H9 (cell line): ENCODE results near the gene MRPL17. TPM values are rescaled to one million over a fixed set of nuclear protein-coding genes. Genes with fewer than 3 reads are reported as not detected.

Experiments used
- DNase-seq: peaks from one replicate; pipeline ENCODE4 v3.0.0-alpha.2; 2017
- H2AFZ ChIP-seq: one replicate; pipeline ENCODE4 v1.6.1; 2013; ENCODE audit warnings: mild to moderate bottlenecking, low read length, control low read depth, moderate library complexity
- H2AK5ac ChIP-seq: 2 replicates; pipeline ENCODE4 v1.6.1; 2013; ENCODE audit warnings: low read length, control low read depth, mixed read lengths; ENCODE audit not compliant: insufficient read length
- H2BK120ac ChIP-seq: one replicate; pipeline ENCODE4 v1.6.1; 2013; ENCODE audit warnings: low read depth, mild to moderate bottlenecking, low read length, control low read depth, inconsistent platforms; ENCODE audit not compliant: poor library complexity, severe bottlenecking
- H2BK12ac ChIP-seq: 2 replicates; pipeline ENCODE4 v1.6.1; 2013; ENCODE audit warnings: low read length, control low read depth, mixed read lengths, low read depth; ENCODE audit not compliant: insufficient read length
- H2BK15ac ChIP-seq: 2 replicates; pipeline ENCODE4 v1.6.1; 2013; ENCODE audit warnings: low read depth, low read length, control low read depth
- H2BK20ac ChIP-seq: one replicate; pipeline ENCODE4 v1.6.1; 2013; ENCODE audit warnings: low read depth, mild to moderate bottlenecking, low read length, control low read depth, inconsistent platforms; ENCODE audit not compliant: poor library complexity, severe bottlenecking
- H2BK5ac ChIP-seq: 2 replicates; pipeline ENCODE4 v1.6.1; 2013; ENCODE audit warnings: low read length, control low read depth, mixed read lengths; ENCODE audit not compliant: insufficient read length
- H3K14ac ChIP-seq: 2 replicates; pipeline ENCODE4 v1.6.1; 2013; ENCODE audit warnings: low read length, control low read depth; ENCODE audit not compliant: insufficient read depth
- H3K18ac ChIP-seq: 2 replicates; pipeline ENCODE4 v1.6.1; 2013; ENCODE audit warnings: low read depth, mild to moderate bottlenecking, mixed read lengths, low read length, control low read depth; ENCODE audit not compliant: insufficient read length
- H3K23ac ChIP-seq: 2 replicates; pipeline ENCODE4 v1.6.1; 2013; ENCODE audit warnings: low read length, control low read depth, mixed read lengths, low read depth; ENCODE audit not compliant: insufficient read length
- H3K23me2 ChIP-seq: 2 replicates; pipeline ENCODE4 v1.6.1; 2013; ENCODE audit warnings: low read depth, mild to moderate bottlenecking, mixed read lengths, low read length, control low read depth; ENCODE audit not compliant: insufficient read length, poor library complexity, severe bottlenecking
- H3K27ac ChIP-seq: 2 replicates; pipeline ENCODE4 v1.5.1; 2013; ENCODE audit warnings: low read length, control low read depth, mixed read lengths, low read depth; ENCODE audit not compliant: insufficient read length
- H3K27me3 ChIP-seq: 2 replicates; pipeline ENCODE4 v1.6.1; 2013; ENCODE audit warnings: low read length, control low read depth, inconsistent platforms; ENCODE audit not compliant: insufficient read depth
- H3K4ac ChIP-seq: 2 replicates; pipeline ENCODE4 v1.6.1; 2013; ENCODE audit warnings: low read depth, mild to moderate bottlenecking, control low read depth, inconsistent platforms, low read length, moderate library complexity
- H3K4me1 ChIP-seq: 2 replicates; pipeline ENCODE4 v1.6.1; 2013; ENCODE audit warnings: low read length, control low read depth, inconsistent platforms; ENCODE audit not compliant: insufficient read depth
- H3K4me2 ChIP-seq: 2 replicates; pipeline ENCODE4 v1.6.1; 2013; ENCODE audit warnings: low read length, control low read depth, mixed read lengths; ENCODE audit not compliant: insufficient read length, insufficient read depth
- H3K56ac ChIP-seq: 2 replicates; pipeline ENCODE4 v1.6.1; 2013; ENCODE audit warnings: low read depth, mild to moderate bottlenecking, mixed read lengths, low read length, control low read depth; ENCODE audit not compliant: insufficient read length
- H3K79me1 ChIP-seq: 2 replicates; pipeline ENCODE4 v1.6.1; 2013; ENCODE audit warnings: low read depth, mild to moderate bottlenecking, moderate library complexity, low read length, control low read depth, inconsistent platforms; ENCODE audit not compliant: insufficient read depth, poor library complexity, severe bottlenecking
- H3K79me2 ChIP-seq: 2 replicates; pipeline ENCODE4 v1.6.1; 2013; ENCODE audit warnings: low read length, control low read depth, inconsistent platforms; ENCODE audit not compliant: insufficient read depth
- H3K9ac ChIP-seq: 2 replicates; pipeline ENCODE4 v1.6.1; 2013; ENCODE audit warnings: low read length, control low read depth, mixed read lengths; ENCODE audit not compliant: insufficient read length; ENCODE audit errors: extremely low read depth
- H3K9me3 ChIP-seq: one replicate; pipeline ENCODE4 v1.6.1; 2013; ENCODE audit warnings: low read depth, low read length, inconsistent platforms; ENCODE audit not compliant: control insufficient read depth
- H3T11ph ChIP-seq: one replicate; pipeline ENCODE4 v1.6.1; 2013; ENCODE audit warnings: mild to moderate bottlenecking, low read length, control low read depth, inconsistent platforms
- H4K20me1 ChIP-seq: one replicate; pipeline ENCODE4 v1.6.1; 2013; ENCODE audit not compliant: control insufficient read depth, insufficient read length, insufficient read depth
- H4K5ac ChIP-seq: 2 replicates; pipeline ENCODE4 v1.6.1; 2013; ENCODE audit warnings: low read depth, mild to moderate bottlenecking, mixed read lengths, low read length, control low read depth; ENCODE audit not compliant: insufficient read length
- H4K8ac ChIP-seq: replicated peaks from 2 replicates; pipeline ENCODE4 v1.6.1; 2013; ENCODE audit warnings: low read length, control low read depth, mixed read lengths, low read depth; ENCODE audit not compliant: insufficient read length
- H4K91ac ChIP-seq: 2 replicates; pipeline ENCODE4 v1.6.1; 2013; ENCODE audit warnings: low read depth, mild to moderate bottlenecking, moderate library complexity, mixed read lengths, low read length, control low read depth; ENCODE audit not compliant: insufficient read length
- H3K27ac Mint-ChIP-seq, 3 experiments: 2 replicates in 2 of 3; 3 replicates in 1 of 3; pipeline ENCODE4 v1.8.0; 2020 to 2021; ENCODE audit warnings: mixed read lengths in 3 of 3, mild to moderate bottlenecking in 1 of 3, moderate library complexity in 1 of 3
- H3K27me3 Mint-ChIP-seq: 2 replicates; pipeline ENCODE4 v1.8.0; 2021; ENCODE audit warnings: low read depth, mild to moderate bottlenecking, moderate library complexity, mixed read lengths
- H3K36me3 Mint-ChIP-seq, 3 experiments: 2 replicates in 2 of 3; 3 replicates in 1 of 3; pipeline ENCODE4 v1.8.0; 2020 to 2021; ENCODE audit warnings: low read depth in 3 of 3, mixed read lengths in 3 of 3; ENCODE audit not compliant: insufficient read depth in 1 of 3
- H3K4me1 Mint-ChIP-seq, 2 experiments: 2 replicates each; pipeline ENCODE4 v1.8.0; 2020; ENCODE audit warnings: mixed read lengths in 2 of 2
- H3K4me3 Mint-ChIP-seq, 2 experiments: 2 replicates in 1 of 2; 3 replicates in 1 of 2; pipeline ENCODE4 v1.8.0; 2020 to 2021; ENCODE audit warnings: mild to moderate bottlenecking in 2 of 2, mixed read lengths in 2 of 2, moderate library complexity in 1 of 2
- H3K9me3 Mint-ChIP-seq, 2 experiments: 2 replicates in 1 of 2; 3 replicates in 1 of 2; pipeline ENCODE4 v1.8.0; 2020; ENCODE audit warnings: mild to moderate bottlenecking in 2 of 2, mixed read lengths in 2 of 2, moderate library complexity in 1 of 2
- WGBS: extraction: QIAGEN DNeasy Blood & Tissue Kit; methylation state at CpG from one replicate; pipeline ENCODE4 v1.1.7; 2013; ENCODE audit warnings: missing lambda C conversion rate, low lambda C conversion rate, mixed read lengths; ENCODE audit not compliant: insufficient read length; ENCODE audit errors: extremely low coverage; 5-methylcytosine and 5-hydroxymethylcytosine counted together
- total RNA-seq: library from RNA; stranded (reverse); gene quantifications from 2 replicates; pipeline ENCODE4 v1.2.1, GENCODE V29; 2021
- TF ChIP-seq, protein P1 (sequence below): fragments of 200-600 bp; sonication (generic); conservative IDR thresholded peaks from 3 replicates; pipeline ENCODE4 v1.8.0; 2021; ENCODE audit warnings: antibody characterized with exemption, mild to moderate bottlenecking

MRPL17 gene
- total RNA-seq, 1 experiment from 2014 or later: 75.5 TPM

GRCh38 chr11:6642957-6643356, 40.2 kb downstream of the MRPL17 start:
- Histone ChIP-seq H3K9me3 (no peaks in the 10 kb centered on the region), H3K18ac (no peak overlapping the region), H2BK120ac (no peak overlapping the region), H2BK20ac (no peak overlapping the region), H4K5ac (no peak overlapping the region), H3K56ac (no peak overlapping the region), H3K27ac (no peak overlapping the region), H3K23ac (no peak overlapping the region), H2AK5ac (no peak overlapping the region), H2BK12ac (no peak overlapping the region), H2BK5ac (no peak overlapping the region), H2BK15ac (no peak overlapping the region), H4K91ac (no peak overlapping the region), H3K14ac (no peak overlapping the region), H3T11ph (no peak overlapping the region), H3K9ac (no peak overlapping the region), H3K4ac (no peak overlapping the region), H3K27me3 (no peaks in the 10 kb centered on the region), H4K8ac (no peak overlapping the region), H4K20me1 (no peaks in the 10 kb centered on the region), H3K79me1 (no peaks in the 10 kb centered on the region), H3K4me1 (peaks cover 2% of the 10 kb centered on the region; the same call in 1 of the 2 replicates), H2AFZ (no peak overlapping the region), H3K4me2 (no peak overlapping the region), H3K79me2 (no peaks in the 10 kb centered on the region), H3K23me2 (no peaks in the 10 kb centered on the region)
- TF ChIP-seq, protein P1, sequence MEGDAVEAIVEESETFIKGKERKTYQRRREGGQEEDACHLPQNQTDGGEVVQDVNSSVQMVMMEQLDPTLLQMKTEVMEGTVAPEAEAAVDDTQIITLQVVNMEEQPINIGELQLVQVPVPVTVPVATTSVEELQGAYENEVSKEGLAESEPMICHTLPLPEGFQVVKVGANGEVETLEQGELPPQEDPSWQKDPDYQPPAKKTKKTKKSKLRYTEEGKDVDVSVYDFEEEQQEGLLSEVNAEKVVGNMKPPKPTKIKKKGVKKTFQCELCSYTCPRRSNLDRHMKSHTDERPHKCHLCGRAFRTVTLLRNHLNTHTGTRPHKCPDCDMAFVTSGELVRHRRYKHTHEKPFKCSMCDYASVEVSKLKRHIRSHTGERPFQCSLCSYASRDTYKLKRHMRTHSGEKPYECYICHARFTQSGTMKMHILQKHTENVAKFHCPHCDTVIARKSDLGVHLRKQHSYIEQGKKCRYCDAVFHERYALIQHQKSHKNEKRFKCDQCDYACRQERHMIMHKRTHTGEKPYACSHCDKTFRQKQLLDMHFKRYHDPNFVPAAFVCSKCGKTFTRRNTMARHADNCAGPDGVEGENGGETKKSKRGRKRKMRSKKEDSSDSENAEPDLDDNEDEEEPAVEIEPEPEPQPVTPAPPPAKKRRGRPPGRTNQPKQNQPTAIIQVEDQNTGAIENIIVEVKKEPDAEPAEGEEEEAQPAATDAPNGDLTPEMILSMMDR: no peak
- Mint-ChIP-seq H3K36me3 (no peaks in the 10 kb centered on the region), H3K4me1 (no peaks in the 10 kb centered on the region), H3K27me3 (0 out of 2 replicates have a peak, but pooled peaks cover 2% of the 10 kb centered on the region), H3K4me3 (no peak overlapping the region), H3K27ac (no peak overlapping the region), H3K9me3 (no peaks in the 10 kb centered on the region)
- no peak for DNase-seq
- no CpG with 5 or more reads among the region's 7 CpGs for WGBS
